H9 (cell line): ENCODE measurements around the gene MAPK6. TPM values are rescaled to one million over a fixed set of nuclear protein-coding genes. Genes with fewer than 3 reads are reported as not detected.

Source experiments
- DNase-seq: peaks from one replicate; pipeline ENCODE4 v3.0.0-alpha.2; 2017
- H2AFZ ChIP-seq: one replicate; pipeline ENCODE4 v1.6.1; 2013; ENCODE audit warnings: mild to moderate bottlenecking, low read length, control low read depth, moderate library complexity
- H2AK5ac ChIP-seq: 2 replicates; pipeline ENCODE4 v1.6.1; 2013; ENCODE audit warnings: low read length, control low read depth, mixed read lengths; ENCODE audit not compliant: insufficient read length
- H2BK120ac ChIP-seq: one replicate; pipeline ENCODE4 v1.6.1; 2013; ENCODE audit warnings: low read depth, mild to moderate bottlenecking, low read length, control low read depth, inconsistent platforms; ENCODE audit not compliant: poor library complexity, severe bottlenecking
- H2BK12ac ChIP-seq: 2 replicates; pipeline ENCODE4 v1.6.1; 2013; ENCODE audit warnings: low read length, control low read depth, mixed read lengths, low read depth; ENCODE audit not compliant: insufficient read length
- H2BK15ac ChIP-seq: 2 replicates; pipeline ENCODE4 v1.6.1; 2013; ENCODE audit warnings: low read depth, low read length, control low read depth
- H2BK20ac ChIP-seq: one replicate; pipeline ENCODE4 v1.6.1; 2013; ENCODE audit warnings: low read depth, mild to moderate bottlenecking, low read length, control low read depth, inconsistent platforms; ENCODE audit not compliant: poor library complexity, severe bottlenecking
- H2BK5ac ChIP-seq: 2 replicates; pipeline ENCODE4 v1.6.1; 2013; ENCODE audit warnings: low read length, control low read depth, mixed read lengths; ENCODE audit not compliant: insufficient read length
- H3K14ac ChIP-seq: 2 replicates; pipeline ENCODE4 v1.6.1; 2013; ENCODE audit warnings: low read length, control low read depth; ENCODE audit not compliant: insufficient read depth
- H3K18ac ChIP-seq: 2 replicates; pipeline ENCODE4 v1.6.1; 2013; ENCODE audit warnings: low read depth, mild to moderate bottlenecking, mixed read lengths, low read length, control low read depth; ENCODE audit not compliant: insufficient read length
- H3K23ac ChIP-seq: 2 replicates; pipeline ENCODE4 v1.6.1; 2013; ENCODE audit warnings: low read length, control low read depth, mixed read lengths, low read depth; ENCODE audit not compliant: insufficient read length
- H3K23me2 ChIP-seq: 2 replicates; pipeline ENCODE4 v1.6.1; 2013; ENCODE audit warnings: low read depth, mild to moderate bottlenecking, mixed read lengths, low read length, control low read depth; ENCODE audit not compliant: insufficient read length, poor library complexity, severe bottlenecking
- H3K27ac ChIP-seq: 2 replicates; pipeline ENCODE4 v1.5.1; 2013; ENCODE audit warnings: low read length, control low read depth, mixed read lengths, low read depth; ENCODE audit not compliant: insufficient read length
- H3K27me3 ChIP-seq: 2 replicates; pipeline ENCODE4 v1.6.1; 2013; ENCODE audit warnings: low read length, control low read depth, inconsistent platforms; ENCODE audit not compliant: insufficient read depth
- H3K4ac ChIP-seq: 2 replicates; pipeline ENCODE4 v1.6.1; 2013; ENCODE audit warnings: low read depth, mild to moderate bottlenecking, control low read depth, inconsistent platforms, low read length, moderate library complexity
- H3K4me1 ChIP-seq: 2 replicates; pipeline ENCODE4 v1.6.1; 2013; ENCODE audit warnings: low read length, control low read depth, inconsistent platforms; ENCODE audit not compliant: insufficient read depth
- H3K4me2 ChIP-seq: 2 replicates; pipeline ENCODE4 v1.6.1; 2013; ENCODE audit warnings: low read length, control low read depth, mixed read lengths; ENCODE audit not compliant: insufficient read length, insufficient read depth
- H3K56ac ChIP-seq: 2 replicates; pipeline ENCODE4 v1.6.1; 2013; ENCODE audit warnings: low read depth, mild to moderate bottlenecking, mixed read lengths, low read length, control low read depth; ENCODE audit not compliant: insufficient read length
- H3K79me1 ChIP-seq: 2 replicates; pipeline ENCODE4 v1.6.1; 2013; ENCODE audit warnings: low read depth, mild to moderate bottlenecking, moderate library complexity, low read length, control low read depth, inconsistent platforms; ENCODE audit not compliant: insufficient read depth, poor library complexity, severe bottlenecking
- H3K79me2 ChIP-seq: 2 replicates; pipeline ENCODE4 v1.6.1; 2013; ENCODE audit warnings: low read length, control low read depth, inconsistent platforms; ENCODE audit not compliant: insufficient read depth
- H3K9ac ChIP-seq: 2 replicates; pipeline ENCODE4 v1.6.1; 2013; ENCODE audit warnings: low read length, control low read depth, mixed read lengths; ENCODE audit not compliant: insufficient read length; ENCODE audit errors: extremely low read depth
- H3K9me3 ChIP-seq: one replicate; pipeline ENCODE4 v1.6.1; 2013; ENCODE audit warnings: low read depth, low read length, inconsistent platforms; ENCODE audit not compliant: control insufficient read depth
- H3T11ph ChIP-seq: one replicate; pipeline ENCODE4 v1.6.1; 2013; ENCODE audit warnings: mild to moderate bottlenecking, low read length, control low read depth, inconsistent platforms
- H4K20me1 ChIP-seq: one replicate; pipeline ENCODE4 v1.6.1; 2013; ENCODE audit not compliant: control insufficient read depth, insufficient read length, insufficient read depth
- H4K5ac ChIP-seq: 2 replicates; pipeline ENCODE4 v1.6.1; 2013; ENCODE audit warnings: low read depth, mild to moderate bottlenecking, mixed read lengths, low read length, control low read depth; ENCODE audit not compliant: insufficient read length
- H4K8ac ChIP-seq: replicated peaks from 2 replicates; pipeline ENCODE4 v1.6.1; 2013; ENCODE audit warnings: low read length, control low read depth, mixed read lengths, low read depth; ENCODE audit not compliant: insufficient read length
- H4K91ac ChIP-seq: 2 replicates; pipeline ENCODE4 v1.6.1; 2013; ENCODE audit warnings: low read depth, mild to moderate bottlenecking, moderate library complexity, mixed read lengths, low read length, control low read depth; ENCODE audit not compliant: insufficient read length
- H3K27ac Mint-ChIP-seq, 3 experiments: 2 replicates in 2 of 3; 3 replicates in 1 of 3; pipeline ENCODE4 v1.8.0; 2020 to 2021; ENCODE audit warnings: mixed read lengths in 3 of 3, mild to moderate bottlenecking in 1 of 3, moderate library complexity in 1 of 3
- H3K27me3 Mint-ChIP-seq: 2 replicates; pipeline ENCODE4 v1.8.0; 2021; ENCODE audit warnings: low read depth, mild to moderate bottlenecking, moderate library complexity, mixed read lengths
- H3K36me3 Mint-ChIP-seq, 3 experiments: 2 replicates in 2 of 3; 3 replicates in 1 of 3; pipeline ENCODE4 v1.8.0; 2020 to 2021; ENCODE audit warnings: low read depth in 3 of 3, mixed read lengths in 3 of 3; ENCODE audit not compliant: insufficient read depth in 1 of 3
- H3K4me1 Mint-ChIP-seq, 2 experiments: 2 replicates each; pipeline ENCODE4 v1.8.0; 2020; ENCODE audit warnings: mixed read lengths in 2 of 2
- H3K4me3 Mint-ChIP-seq, 2 experiments: 2 replicates in 1 of 2; 3 replicates in 1 of 2; pipeline ENCODE4 v1.8.0; 2020 to 2021; ENCODE audit warnings: mild to moderate bottlenecking in 2 of 2, mixed read lengths in 2 of 2, moderate library complexity in 1 of 2
- H3K9me3 Mint-ChIP-seq, 2 experiments: 2 replicates in 1 of 2; 3 replicates in 1 of 2; pipeline ENCODE4 v1.8.0; 2020; ENCODE audit warnings: mild to moderate bottlenecking in 2 of 2, mixed read lengths in 2 of 2, moderate library complexity in 1 of 2
- CTCF ChIP-seq: fragments of 200-600 bp; sonication (generic); conservative IDR thresholded peaks from 3 replicates; pipeline ENCODE4 v1.8.0; 2021; ENCODE audit warnings: antibody characterized with exemption, mild to moderate bottlenecking
- total RNA-seq: library from RNA; stranded (reverse); gene quantifications from 2 replicates; pipeline ENCODE4 v1.2.1, GENCODE V29; 2021

Gene MAPK6
- total RNA-seq, 1 experiment from 2014 or later = 88.6 TPM

GRCh38 chr15:52097180-52097579 is 78.2 kb downstream of the MAPK6 start:
- Mint-ChIP-seq H3K4me3 (no peak overlapping the region), H3K27ac (no peak overlapping the region), H3K4me1 (no peaks in the 10 kb centered on the region), H3K27me3 (no peaks in the 10 kb centered on the region), H3K36me3 (no peaks in the 10 kb centered on the region), H3K9me3 (no peaks in the 10 kb centered on the region)
- Histone ChIP-seq H3T11ph (no peak overlapping the region), H2BK12ac (no peak overlapping the region), H4K8ac (no peak overlapping the region), H3K14ac (no peak overlapping the region), H3K9me3 (no peaks in the 10 kb centered on the region), H3K4me1 (no peaks in the 10 kb centered on the region), H3K79me1 (no peaks in the 10 kb centered on the region), H2BK20ac (no peak overlapping the region), H3K27ac (no peak overlapping the region), H3K9ac (no peak overlapping the region), H3K27me3 (no peaks in the 10 kb centered on the region), H4K91ac (no peak overlapping the region), H3K23me2 (no peaks in the 10 kb centered on the region), H3K4ac (no peak overlapping the region), H3K18ac (no peak overlapping the region), H3K4me2 (no peak overlapping the region), H4K20me1 (no peaks in the 10 kb centered on the region), H2AK5ac (no peak overlapping the region), H2BK15ac (no peak overlapping the region), H2BK120ac (no peak overlapping the region), H3K56ac (no peak overlapping the region), H2BK5ac (no peak overlapping the region), H4K5ac (no peak overlapping the region), H3K79me2 (no peaks in the 10 kb centered on the region), H3K23ac (no peak overlapping the region), H2AFZ (no peak overlapping the region)
- no peak for TF ChIP-seq CTCF
- no peak for DNase-seq
